OCI-LY7 (cell line): ENCODE data around the gene EIPR1. TPM values are rescaled to one million over a fixed set of nuclear protein-coding genes. Genes with fewer than 3 reads are reported as not detected.

Experiments
- BruUV-seq: library from RNA; stranded (reverse); fragments of 400-500 nt; replicated peaks from 2 replicates; lab custom pipeline; 2021; lab: Mats Ljungman, UMichigan
- CTCF ChIA-PET: fragments of 300-600 bp; sonication (Branson Sonifier 250); formaldehyde crosslinking; loops from one replicate; lab custom pipeline; 2022; ENCODE audit warnings: antibody characterized with exemption; ENCODE audit not compliant: unreplicated experiment; lab: Charles Lee
- POLR2A ChIA-PET: fragments of 300-600 bp; sonication (Branson Sonifier 250); formaldehyde crosslinking; loops from one replicate; lab custom pipeline; 2022; ENCODE audit warnings: antibody characterized with exemption; lab: Charles Lee
- DNase-seq: peaks from one replicate; pipeline ENCODE4 v3.0.0-alpha.2; 2015; ENCODE audit warnings: low spot score
- H2AFZ ChIP-seq: fragments of 200-600 bp; sonication (generic), shearing (Covaris generic); 2 replicates; pipeline ENCODE4 v1.6.1; 2014; ENCODE audit warnings: mild to moderate bottlenecking, antibody characterized with exemption, low read length, moderate library complexity
- H3K27ac ChIP-seq: fragments of 200-600 bp; sonication (generic); 2 replicates; pipeline ENCODE4 v1.5.1; 2014; ENCODE audit warnings: mixed run types, low read depth, mild to moderate bottlenecking, moderate library complexity, low read length, inconsistent platforms; ENCODE audit not compliant: poor library complexity, severe bottlenecking
- H3K36me3 ChIP-seq: fragments of 200-600 bp; sonication (generic); 2 replicates; pipeline ENCODE4 v1.6.1; 2014; ENCODE audit warnings: mild to moderate bottlenecking, antibody characterized with exemption, low read length, moderate library complexity, mixed read lengths; ENCODE audit not compliant: insufficient read depth
- H3K4me1 ChIP-seq: fragments of 200-600 bp; sonication (generic); 2 replicates; pipeline ENCODE4 v1.5.1; 2014; ENCODE audit warnings: mild to moderate bottlenecking, low read length; ENCODE audit not compliant: insufficient read depth, poor library complexity, severe bottlenecking
- H3K4me2 ChIP-seq: fragments of 200-600 bp; sonication (generic); 2 replicates; pipeline ENCODE4 v1.6.1; 2014; ENCODE audit warnings: mild to moderate bottlenecking, low read length
- H3K4me3 ChIP-seq: fragments of 200-600 bp; sonication (generic); 2 replicates; pipeline ENCODE4 v1.5.1; 2014; ENCODE audit warnings: mild to moderate bottlenecking, low read depth, low read length; ENCODE audit not compliant: poor library complexity, severe bottlenecking
- H3K79me2 ChIP-seq: fragments of 200-600 bp; sonication (generic); 2 replicates; pipeline ENCODE4 v1.6.1; 2016; ENCODE audit warnings: low read depth, mild to moderate bottlenecking, low read length, moderate library complexity, mixed read lengths; ENCODE audit not compliant: insufficient read depth
- H3K9me2 ChIP-seq: fragments of 200-600 bp; sonication (generic); 2 replicates; pipeline ENCODE4 v1.6.1; 2016; ENCODE audit warnings: mild to moderate bottlenecking, low read length, mixed read lengths; ENCODE audit not compliant: insufficient read depth
- H3K9me3 ChIP-seq: fragments of 200-600 bp; sonication (generic); 2 replicates; pipeline ENCODE4 v1.6.1; 2014; ENCODE audit warnings: mild to moderate bottlenecking, mixed run types, low read length, mixed read lengths
- H4K20me1 ChIP-seq: fragments of 200-600 bp; sonication (generic); 2 replicates; pipeline ENCODE4 v1.6.1; 2014; ENCODE audit warnings: mild to moderate bottlenecking, antibody characterized with exemption, low read length, moderate library complexity, mixed read lengths; ENCODE audit not compliant: insufficient read depth
- CTCF ChIP-seq: fragments of 200-600 bp; sonication (generic); conservative IDR thresholded peaks from 2 replicates; pipeline ENCODE4 v1.5.1; 2014; ENCODE audit warnings: mild to moderate bottlenecking, antibody characterized with exemption, low read length, moderate library complexity, mixed read lengths
- EZH2phosphoT487 ChIP-seq: fragments of 200-600 bp; sonication (generic); IDR thresholded peaks from 2 replicates; pipeline ENCODE4 v1.6.1; 2018; ENCODE audit warnings: low read depth, borderline replicate concordance, mild to moderate bottlenecking, mixed run types, antibody characterized with exemption, low read length, moderate library complexity, mixed read lengths
- intact Hi-C: fragments of 100-400 bp; cut with micrococcal nuclease; formaldehyde crosslinking; loops from one replicate; pipeline ENCODE4 v1.10.0; 2022; ENCODE audit not compliant: unreplicated experiment
- total RNA-seq, 2 experiments: library from RNA; depleted of rRNA in 1 of 2; stranded (reverse); fragments of >200 nt in 1 of 2; shearing (Covaris generic) in 1 of 2; gene quantifications; 2 replicates each; pipeline ENCODE4 v1.2.3, GENCODE V29; 2014 to 2022

The EIPR1 gene
- total RNA-seq, 2 experiments from 2014 or later: 60.5 to 61.7 TPM

- Histone ChIP-seq H3K9me3 (peaks cover 17% of the 10 kb centered on the region; the same call in 1 of the 2 replicates), H3K4me2 (no peak overlapping the region), H3K79me2 (no peaks in the 10 kb centered on the region), H3K9me2 (no peaks in the 10 kb centered on the region), H2AFZ (no peak overlapping the region), H4K20me1 (no peaks in the 10 kb centered on the region), H3K4me1 (no peaks in the 10 kb centered on the region), H3K36me3 (peaks cover under 1% of the 10 kb centered on the region; the same call in 1 of the 2 replicates), H3K27ac (no peak overlapping the region), H3K4me3 (no peak overlapping the region)
- no TSS peak for BruUV-seq
- intact Hi-C loops: no loop called here
- TF ChIP-seq EZH2phosphoT487 (no peak), CTCF (no peak)
- POLR2A ChIA-PET: no interaction called here
- no peak for DNase-seq
- CTCF ChIA-PET: no interaction called here
These were observed 98.2 kb downstream of the EIPR1 start for GRCh38 chr2:3279236-3279960.

- Histone ChIP-seq H3K9me3 (peaks cover 22% of the 10 kb centered on the region; the same call in 1 of the 2 replicates), H3K36me3 (peaks cover 7% of the 10 kb centered on the region; the same call in 1 of the 2 replicates), H3K4me3 (no peak overlapping the region), H3K9me2 (no peaks in the 10 kb centered on the region), H3K4me2 (no peak overlapping the region), H3K4me1 (no peaks in the 10 kb centered on the region), H2AFZ (no peak overlapping the region), H4K20me1 (no peaks in the 10 kb centered on the region), H3K27ac (no peak overlapping the region), H3K79me2 (no peaks in the 10 kb centered on the region)
- CTCF ChIA-PET: no interaction called here
- no peak for TF ChIP-seq EZH2phosphoT487
- no peak for TF ChIP-seq CTCF
- no TSS peak for BruUV-seq
- intact Hi-C loops: no loop called here
- POLR2A ChIA-PET: no interaction called here
- DNase-seq: no peak
These were observed 98.9 kb downstream of the EIPR1 start for GRCh38 chr2:3278521-3279218.
